T-helper 1 cell (primary cell): ENCODE data around the gene ZIC1.

ENCODE experiments used
- DNase-seq, 5 donors: peaks; one replicate each; pipeline ENCODE4 v3.0.0-alpha.2; 2012 to 2020

Gene ZIC1

GRCh38 chr3:147395899-147396711, 13.1 kb upstream of the ZIC1 start:
- no peak for DNase-seq

GRCh38 chr3:147396712-147397046, 12.5 kb upstream of the ZIC1 start:
- no peak for DNase-seq

GRCh38 chr3:147397155-147397874, 11.8 kb upstream of the ZIC1 start:
- no peak for DNase-seq

- no peak for DNase-seq
These were observed 11.0 kb upstream of the ZIC1 start for GRCh38 chr3:147397875-147398812.

GRCh38 chr3:147398813-147399534, 10.2 kb upstream of the ZIC1 start:
- DNase-seq: no peak

- no peak for DNase-seq
These were observed 9.1 kb upstream of the ZIC1 start for GRCh38 chr3:147400111-147400510.

GRCh38 chr3:147400999-147401398, 8.2 kb upstream of the ZIC1 start:
- no peak for DNase-seq

- DNase-seq: no peak
These were observed 7.7 kb upstream of the ZIC1 start for GRCh38 chr3:147401421-147401820.

GRCh38 chr3:147402159-147402558, 7.0 kb upstream of the ZIC1 start:
- no peak for DNase-seq

- DNase-seq: no peak
These were observed 5.7 kb upstream of the ZIC1 start for GRCh38 chr3:147403511-147403910.

- no peak for DNase-seq
These were observed 5.0 kb upstream of the ZIC1 start for GRCh38 chr3:147404000-147404799.

GRCh38 chr3:147404800-147405230, 4.3 kb upstream of the ZIC1 start:
- DNase-seq: no peak

GRCh38 chr3:147405231-147406027, 3.7 kb upstream of the ZIC1 start:
- DNase-seq: no peak

GRCh38 chr3:147406028-147406931, 2.9 kb upstream of the ZIC1 start, which contains the start of gene ZIC4:
Gene ZIC4 (minus strand): TSS chr3:147406543. CDS start chr3:147402797, 3,746 bp downstream.
- no peak for DNase-seq

- no peak for DNase-seq
These were observed 2.1 kb upstream of the ZIC1 start for GRCh38 chr3:147407114-147407497.

GRCh38 chr3:147407498-147408187, 1.5 kb upstream of the ZIC1 start:
- DNase-seq: no peak

GRCh38 chr3:147408188-147409100, 721 bp upstream of the ZIC1 start:
- no peak for DNase-seq

- no peak for DNase-seq
These were observed 956 bp downstream of the ZIC1 start for GRCh38 chr3:147410116-147410525.
